GM18511 (cell line): Measurements from ENCODE around the gene C6orf120.
A peak's percentile ranks its signal among the peaks of the same experiment; 100 is the strongest.

Experiments
- ATAC-seq: cut with Tn5 transposase; IDR thresholded peaks from one replicate; pipeline ENCODE4 v1.9.1; 2021; ENCODE audit warnings: mild to moderate bottlenecking, moderate library complexity; ENCODE audit not compliant: unreplicated experiment

The C6orf120 gene

DNA sequence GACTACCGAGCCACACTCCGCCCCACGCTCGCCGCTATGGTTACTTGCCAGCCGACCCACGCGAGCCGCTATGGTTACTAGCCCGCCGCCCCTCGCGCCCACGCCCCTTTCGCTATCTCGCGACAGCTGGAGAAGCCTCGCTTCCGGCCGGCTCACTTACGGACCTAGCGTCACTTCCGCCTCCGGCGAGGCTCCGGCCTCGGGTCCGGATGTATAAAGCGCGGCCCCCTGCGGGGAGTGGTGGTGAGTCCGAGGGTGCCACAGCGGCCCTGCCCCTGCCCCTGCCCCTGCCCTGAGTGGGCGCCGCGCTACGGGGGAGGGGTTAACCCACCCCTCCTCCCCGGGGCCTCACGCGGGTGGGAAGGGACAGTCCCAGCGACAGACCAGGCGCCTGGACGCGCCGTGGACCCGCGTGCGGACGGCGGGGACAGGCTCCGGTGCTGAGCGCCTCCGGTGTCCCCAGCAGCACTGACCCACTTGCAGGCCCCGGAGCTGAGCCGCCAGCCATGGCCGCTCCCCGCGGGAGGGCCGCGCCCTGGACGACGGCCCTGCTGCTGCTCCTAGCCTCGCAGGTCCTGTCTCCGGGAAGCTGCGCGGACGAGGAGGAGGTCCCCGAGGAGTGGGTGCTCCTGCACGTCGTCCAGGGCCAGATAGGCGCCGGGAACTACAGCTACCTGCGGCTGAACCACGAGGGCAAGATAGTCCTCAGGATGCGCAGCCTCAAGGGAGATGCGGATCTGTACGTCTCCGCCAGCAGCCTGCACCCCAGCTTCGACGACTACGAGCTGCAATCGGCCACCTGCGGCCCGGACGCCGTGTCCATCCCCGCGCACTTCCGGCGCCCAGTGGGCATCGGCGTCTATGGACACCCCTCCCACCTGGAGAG, at the start of gene C6orf120, which contains the start of gene WDR27:
C6orf120 (plus strand) TSS at position 173 of the 886 bp plus-strand sequence; CDS start at position 507, 334 bp downstream.
WDR27 (minus strand) TSS at position 76 of the 886 bp plus-strand sequence. CDS start 13,024 bp downstream, outside the sequence.
- ATAC-seq = peak; percentile 94

DNA sequence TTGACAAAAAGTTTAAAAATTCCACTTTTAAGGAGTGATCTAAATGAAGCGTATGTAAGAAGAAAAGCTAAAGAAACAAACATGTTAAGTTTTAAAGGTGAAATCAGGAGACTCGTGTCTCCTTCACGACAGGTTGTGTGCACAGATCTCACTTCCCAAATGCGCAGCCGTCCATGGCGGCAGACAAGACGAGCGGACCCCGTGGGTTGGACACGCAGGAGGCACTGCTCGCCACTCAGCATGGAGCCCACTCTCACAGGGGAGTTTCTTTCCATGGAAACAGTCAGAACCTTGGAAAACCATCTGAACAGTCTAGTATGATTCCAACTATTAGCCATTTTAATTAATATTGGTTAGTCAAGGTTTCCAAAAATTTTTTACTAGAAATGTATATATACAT, 49.0 kb upstream of the C6orf120 start:
- no peak for ATAC-seq

DNA sequence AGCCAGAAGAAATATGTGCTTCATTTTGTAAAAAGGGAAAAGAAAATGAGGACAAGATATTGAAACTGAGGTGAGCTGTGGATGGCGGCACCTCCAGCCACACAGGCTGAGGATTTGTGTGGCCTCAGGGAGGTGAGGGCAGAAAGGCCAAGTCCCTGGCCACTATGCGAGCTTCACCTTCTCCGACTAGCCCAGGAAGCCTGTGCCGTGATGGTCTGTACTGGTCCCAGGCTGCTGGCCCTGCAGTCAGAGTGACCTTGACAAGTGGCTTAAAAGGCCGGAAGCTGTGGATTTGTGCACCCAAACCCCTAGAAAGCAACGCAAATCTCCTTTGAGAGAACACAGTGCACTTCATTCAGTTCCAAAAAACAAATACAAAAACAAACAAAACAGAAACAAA, 48.2 kb upstream of the C6orf120 start:
- ATAC-seq = no peak

DNA sequence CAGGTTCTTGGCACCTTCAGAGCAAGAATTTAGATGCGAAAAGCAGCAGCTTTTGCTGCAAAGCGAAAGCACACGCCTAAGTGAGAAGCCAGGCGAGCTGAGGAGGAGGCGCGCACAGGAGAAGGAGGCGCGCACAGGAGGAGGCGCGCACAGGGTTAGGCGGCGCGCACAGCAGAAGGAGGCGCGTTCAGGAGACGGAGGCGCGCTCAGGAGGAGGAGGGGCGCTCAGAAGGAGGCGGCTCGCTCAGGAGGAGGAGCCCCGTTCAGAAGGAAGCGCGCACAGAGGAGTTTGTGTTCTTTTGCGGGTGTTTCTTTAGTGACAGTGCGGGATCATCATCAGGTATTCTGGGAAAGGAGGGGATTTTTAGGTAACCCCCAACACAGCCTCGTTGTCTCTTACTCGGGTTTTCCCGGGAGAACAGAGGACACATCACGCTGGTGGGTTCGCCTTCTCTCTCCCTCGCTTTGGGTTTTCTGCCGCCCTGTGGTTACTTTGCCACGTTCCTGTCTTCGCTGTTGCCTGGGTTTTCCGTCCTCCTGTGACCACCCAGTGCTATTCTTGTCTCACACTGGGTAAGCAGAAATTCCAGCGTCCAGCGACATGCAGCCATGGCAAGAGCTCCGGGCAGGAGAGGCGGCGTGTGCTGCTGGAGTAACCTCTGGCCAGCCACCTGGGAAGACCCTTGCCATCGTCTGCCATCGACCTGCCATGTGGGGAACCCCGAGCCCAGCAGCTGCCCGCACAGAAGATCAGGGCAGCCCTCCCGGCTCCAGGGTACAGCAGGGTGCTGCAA, 47.1 kb upstream of the C6orf120 start:
- peak; percentile 95 for ATAC-seq

DNA sequence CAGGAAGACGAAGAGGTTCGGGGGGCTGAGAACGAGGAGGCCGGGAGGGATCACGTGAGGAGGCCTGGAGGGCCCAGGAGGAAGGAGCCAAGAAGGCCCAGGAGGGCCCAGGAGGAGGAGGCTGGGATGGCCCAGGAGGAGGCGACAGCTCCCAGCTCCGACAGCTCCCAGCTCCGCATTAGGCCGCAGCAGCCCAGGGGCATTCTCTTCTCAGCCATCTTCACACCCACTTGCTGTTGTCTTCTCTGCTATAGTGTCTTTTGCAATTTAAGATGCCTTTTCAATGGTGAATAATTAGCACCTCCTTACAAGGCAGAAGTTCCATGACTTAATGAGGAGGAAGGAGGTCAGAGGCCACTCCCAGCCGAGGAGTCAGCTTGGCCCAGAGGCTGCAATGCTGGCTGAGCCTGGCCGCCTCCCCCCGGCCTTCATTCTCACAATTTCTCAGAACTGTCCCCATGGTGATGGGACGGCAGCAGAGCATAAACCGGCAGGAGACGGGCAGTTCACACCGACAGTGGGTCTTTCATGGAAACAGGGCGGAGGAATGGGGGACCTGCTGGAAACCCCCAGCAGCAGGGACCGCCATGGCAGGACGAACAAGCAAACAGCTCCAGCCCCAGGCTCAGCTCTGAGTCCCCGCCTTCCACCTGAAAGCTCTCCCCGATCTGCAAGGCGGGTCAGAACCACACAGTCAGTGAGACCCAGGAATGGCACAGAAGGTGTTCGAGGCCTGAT, 45.2 kb upstream of the C6orf120 start:
- no peak for ATAC-seq

DNA sequence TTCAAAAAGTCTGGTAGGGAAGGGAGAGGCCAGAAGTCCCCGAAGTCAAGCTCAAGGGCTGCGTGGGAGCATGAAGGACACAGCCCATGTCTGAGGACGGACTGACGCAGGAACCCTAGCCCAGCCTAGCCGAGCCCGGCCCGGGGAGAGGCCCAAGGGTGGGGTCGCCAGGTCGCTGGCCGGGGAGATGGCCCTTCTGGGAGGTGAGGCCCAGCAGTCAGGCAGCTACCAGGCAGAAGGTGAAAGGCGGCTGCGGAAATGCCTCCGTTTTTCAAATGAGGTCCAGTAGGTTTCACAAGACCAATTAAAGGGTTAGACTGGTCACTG, 44.7 kb upstream of the C6orf120 start:
- no peak for ATAC-seq

DNA sequence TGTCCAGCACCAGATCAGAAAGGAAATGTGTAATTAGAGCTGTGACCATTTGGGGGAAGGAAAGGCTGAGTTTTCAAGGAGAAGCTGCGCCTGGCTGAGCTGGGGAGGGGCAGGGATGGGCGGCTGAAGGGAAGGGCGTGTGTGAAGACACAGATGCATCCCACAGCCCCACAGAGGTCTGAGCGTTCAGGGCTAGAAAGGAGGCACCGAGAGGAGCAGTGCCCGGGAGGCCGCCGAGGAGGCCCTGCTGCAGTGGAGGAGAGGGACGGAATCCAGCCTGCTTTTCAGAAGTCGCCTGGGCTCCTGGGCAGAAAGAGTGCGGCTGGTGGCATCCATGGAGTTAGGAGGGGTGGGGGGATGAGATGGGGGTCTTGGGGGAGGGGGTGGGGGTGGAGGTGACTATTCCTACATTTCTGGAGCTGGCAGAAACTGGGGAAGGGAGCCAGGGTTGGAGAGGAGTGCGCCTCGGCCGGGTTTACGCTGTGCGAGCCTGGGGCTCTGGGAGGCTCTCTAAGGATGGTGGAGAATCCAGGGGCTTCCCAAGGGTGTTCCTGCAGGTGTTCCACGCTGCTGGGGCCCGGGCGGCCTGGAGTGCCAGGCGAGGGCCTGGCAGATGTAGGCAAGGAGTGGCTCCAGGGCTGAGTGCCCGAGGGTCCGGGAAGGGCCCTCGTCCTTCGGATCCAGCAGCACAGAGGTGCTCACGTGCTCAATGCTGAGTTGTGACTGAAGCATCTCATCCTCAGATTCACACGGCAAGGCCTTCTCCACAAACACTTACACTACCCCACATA, 41.9 kb upstream of the C6orf120 start:
- ATAC-seq = no peak

DNA sequence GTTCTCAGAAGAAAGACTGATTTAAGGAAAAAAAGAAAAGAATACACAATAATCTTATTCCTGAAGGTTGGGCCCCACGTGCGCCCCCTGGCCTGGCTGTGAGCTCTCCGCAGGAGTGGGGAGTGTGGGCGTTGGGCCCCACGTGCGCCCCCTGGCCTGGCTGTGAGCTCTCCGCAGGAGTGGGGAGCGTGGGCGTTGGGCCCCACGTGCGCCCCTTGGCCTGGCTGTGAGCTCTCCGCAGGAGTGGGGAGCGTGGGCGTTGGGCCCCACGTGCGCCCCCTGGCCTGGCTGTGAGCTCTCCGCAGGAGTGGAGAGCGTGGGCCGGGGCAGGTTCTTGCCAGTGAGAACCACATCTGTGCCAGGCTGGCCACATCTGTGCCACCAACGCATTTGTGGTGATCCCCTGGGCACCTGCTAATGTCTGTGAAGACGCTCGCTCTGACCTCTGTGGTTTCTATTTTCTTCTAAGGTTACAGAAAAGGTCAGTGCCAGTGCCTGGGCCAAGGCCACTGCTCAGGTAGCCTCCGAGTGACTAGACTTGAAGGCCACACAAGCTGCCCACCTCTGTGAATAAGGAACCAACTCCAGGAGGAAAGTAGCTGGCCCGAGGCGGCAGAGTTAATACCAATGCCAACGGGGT, 41.1 kb upstream of the C6orf120 start:
- ATAC-seq = no peak

DNA sequence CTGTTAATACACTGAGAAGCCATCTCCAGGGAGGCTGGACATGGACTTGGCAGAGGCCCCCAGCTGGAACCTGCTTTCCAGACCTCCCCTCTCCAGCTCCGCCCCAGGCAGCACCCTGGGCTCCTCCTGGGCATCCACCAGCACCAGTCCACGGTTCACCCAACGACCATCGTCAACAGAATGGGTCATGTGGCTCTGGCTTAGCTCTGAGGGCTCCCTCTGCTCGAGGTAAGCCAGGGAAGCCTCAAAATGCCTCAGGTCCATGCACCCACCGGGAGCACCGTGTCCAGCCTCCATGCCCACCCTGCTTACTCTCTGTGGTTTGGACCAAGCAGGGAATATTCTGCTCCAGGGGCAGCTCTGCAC, 40.6 kb upstream of the C6orf120 start:
- ATAC-seq = no peak

DNA sequence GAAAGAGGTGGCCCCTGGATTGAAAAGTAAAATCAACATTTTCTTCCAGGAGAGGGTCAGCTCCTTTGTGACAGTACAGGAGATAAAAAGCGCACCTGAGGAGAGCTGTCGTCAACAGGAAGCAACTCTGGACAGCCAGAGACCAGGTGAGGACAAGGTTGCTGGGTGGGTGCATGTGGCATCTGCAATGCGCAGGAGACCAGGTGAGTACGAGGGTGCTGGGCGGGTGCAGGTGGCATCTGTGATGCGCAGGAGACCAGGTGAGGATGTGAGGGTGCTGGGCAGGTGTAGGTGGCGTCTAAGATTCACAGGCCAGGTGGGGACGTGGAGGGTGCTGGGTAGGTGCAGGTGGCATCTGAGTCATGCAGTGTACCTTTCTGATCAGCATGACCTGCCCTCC, 38.5 kb upstream of the C6orf120 start:
- no peak for ATAC-seq

DNA sequence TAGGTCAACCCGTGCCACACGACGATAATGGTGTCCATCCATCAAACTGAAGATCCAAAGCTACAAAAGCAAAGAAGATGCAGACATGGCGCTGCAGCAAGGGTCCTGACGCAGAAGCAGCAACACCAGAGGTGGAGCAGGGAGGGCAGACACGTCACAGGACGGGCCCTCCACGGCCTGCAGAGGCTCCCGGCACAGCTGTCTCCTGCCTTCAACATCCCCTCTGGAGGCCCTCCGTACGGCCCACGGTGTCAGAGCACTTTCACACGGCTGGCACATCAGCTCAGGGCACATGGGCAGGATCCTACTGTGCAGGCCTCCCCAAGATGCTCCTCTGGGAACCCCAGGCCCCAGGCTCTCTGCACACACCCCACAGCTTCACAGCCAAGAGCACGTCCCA, 37.7 kb upstream of the C6orf120 start:
- ATAC-seq = no peak

DNA sequence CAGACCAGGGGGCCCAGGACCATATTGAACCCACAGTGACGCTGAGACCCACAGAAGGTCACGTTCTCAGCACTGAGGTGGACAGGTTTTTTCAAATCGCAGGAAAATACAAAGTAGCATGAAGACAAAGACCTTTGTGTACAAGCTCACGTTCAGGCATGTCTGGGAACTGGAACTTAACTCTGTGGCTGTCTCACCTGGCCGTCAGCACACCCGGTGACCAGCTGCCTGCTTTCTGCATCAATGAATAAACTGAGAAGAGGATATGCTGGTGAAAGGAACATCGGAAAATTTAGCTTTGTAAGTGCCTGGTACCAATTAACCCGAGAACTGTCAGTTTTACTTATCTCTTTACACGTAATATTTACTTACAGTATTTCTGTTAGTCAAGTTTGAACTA, 36.6 kb upstream of the C6orf120 start:
- ATAC-seq = no peak

DNA sequence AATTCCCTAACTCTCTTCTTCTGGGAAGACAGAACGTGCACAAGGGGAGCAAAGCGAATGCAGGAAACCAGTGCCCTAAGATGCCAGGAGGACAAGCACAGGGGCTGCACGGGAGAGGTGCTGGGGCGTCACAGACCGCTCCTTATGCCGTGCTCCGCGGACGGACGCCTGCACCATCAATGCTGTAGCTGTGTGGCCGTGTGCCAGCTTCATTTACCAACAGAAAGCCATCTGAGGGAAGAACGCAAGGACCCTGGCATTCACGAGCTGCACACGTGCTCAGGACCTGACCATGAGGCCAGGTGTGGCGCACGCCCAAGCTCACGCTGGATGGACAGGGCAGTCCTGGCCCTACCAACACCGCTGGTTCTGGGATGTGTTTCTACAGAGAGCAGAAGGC, 35.5 kb upstream of the C6orf120 start:
- ATAC-seq = no peak

DNA sequence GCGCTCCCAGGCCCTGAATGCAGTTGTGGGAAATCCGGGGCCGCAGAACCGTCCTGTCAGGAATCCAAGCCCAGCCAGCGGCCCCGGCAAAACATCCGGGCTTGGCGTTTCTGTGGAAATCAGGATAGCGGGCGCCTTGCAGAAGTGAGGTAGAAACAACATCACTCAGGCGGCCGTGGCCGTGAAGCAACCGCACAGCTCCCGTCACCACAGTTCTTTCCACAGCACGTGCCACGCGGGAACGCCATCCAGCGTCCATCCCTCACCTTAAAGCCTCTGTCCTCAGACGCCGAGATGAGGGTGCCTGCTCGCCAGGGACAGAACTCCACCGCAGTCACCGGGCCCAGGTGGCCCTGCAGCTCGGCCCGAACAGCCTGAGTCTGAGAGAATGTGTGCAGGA, 34.2 kb upstream of the C6orf120 start:
- no peak for ATAC-seq

DNA sequence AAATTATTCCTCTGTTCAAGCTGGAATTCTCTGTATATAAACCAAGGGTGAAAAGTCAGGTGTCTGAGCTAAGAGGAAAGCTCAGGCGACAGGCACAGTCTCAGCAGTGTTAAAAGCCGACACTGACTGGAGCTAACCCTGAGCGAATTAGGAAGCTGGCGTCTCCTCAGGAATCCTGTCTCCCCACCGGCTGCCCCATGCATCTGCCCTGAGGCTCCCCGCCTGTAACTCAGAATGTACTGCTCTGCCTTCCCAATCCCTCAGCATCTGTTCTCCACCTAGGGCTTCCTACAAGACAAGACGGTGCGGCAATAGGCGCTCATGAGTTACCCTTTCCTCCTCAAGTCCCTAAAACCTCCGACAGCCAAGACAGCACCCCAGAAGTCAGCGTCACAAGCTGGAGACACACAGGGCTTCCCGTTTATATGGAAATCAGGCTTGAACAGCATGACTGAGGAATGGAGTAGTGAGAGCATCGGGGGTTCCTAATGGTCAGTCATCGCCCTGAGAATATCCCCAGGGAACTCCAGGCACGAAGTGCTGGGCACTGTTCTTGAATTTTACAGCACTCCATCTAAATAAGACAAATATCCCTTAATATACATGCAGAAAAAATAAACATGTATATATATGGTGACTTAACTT, 33.6 kb upstream of the C6orf120 start:
- ATAC-seq = no peak

DNA sequence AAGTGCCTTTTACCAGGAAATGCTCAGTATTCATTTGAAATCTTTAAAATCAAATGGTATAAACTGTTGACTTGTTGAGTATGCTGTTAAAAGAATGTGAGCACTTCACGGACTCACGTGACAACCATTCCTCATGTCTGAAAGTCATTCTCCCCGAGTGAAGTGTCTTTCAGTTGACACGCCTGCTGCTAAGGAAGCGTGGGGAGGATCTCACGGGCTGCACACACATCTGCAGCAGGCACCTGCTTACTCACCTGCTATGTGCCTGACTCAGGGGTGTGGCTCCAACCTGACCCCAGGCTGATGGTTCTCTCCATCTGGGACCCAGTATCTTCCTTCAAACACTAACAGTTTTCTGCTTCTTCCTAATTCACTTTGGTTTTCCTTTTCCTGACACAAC, 32.8 kb upstream of the C6orf120 start:
- no peak for ATAC-seq

DNA sequence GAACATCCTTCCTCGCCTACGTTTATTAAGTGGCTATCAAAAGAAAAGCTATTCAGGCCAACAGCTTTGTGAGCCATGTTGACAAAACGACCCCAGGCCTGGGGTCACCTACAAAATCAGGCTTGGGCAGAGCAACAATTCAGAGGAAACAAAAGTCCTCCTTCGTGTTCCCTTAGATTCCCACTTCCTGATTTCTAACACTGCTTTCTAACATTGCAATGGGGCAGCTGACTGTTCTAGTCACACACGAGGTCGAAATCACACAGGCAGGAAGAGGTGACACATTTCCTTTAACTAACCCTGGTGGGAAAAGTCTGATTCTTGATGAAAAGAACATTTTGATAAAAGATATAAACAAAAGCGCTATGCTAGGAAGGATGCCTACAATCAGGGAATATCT, 32.0 kb upstream of the C6orf120 start:
- no peak for ATAC-seq

DNA sequence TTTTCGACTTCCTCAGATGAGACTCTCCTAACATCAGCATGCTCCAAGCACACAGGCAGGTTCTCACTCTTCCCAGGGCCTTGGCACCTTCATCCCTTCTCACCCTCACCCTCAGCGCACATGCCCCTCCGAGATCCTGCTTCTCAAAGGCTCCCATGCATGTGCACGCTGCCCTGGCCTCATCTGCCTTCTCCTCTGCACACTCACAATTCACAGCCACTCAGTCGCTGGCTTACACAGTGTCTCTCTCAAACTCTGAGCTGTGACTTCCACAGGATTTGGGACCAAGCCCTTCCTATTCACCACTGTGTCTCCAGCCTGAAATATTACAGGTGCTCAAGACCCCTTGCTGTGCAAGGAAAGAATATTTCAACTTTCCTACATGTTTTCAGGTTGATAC, 30.4 kb upstream of the C6orf120 start:
- no peak for ATAC-seq

DNA sequence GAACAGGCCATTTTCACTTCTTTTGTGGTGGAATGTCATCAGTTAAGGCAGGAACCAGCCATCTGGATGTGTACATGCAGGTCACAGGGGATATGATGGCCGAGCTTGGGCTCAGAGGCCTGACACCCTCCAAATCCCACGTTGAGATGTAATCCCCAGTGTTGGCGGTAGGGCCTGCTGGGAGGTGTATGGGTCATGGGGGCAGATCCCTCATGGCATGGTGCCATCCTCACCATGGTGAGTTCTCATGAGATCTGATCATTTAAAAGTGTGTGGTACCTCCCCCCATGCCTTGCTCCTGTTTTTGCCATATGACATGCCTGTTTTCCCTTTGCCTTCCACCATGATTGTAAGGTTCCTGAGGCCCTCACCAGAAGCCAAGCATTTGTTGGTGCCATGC, 26.9 kb upstream of the C6orf120 start:
- ATAC-seq = no peak

DNA sequence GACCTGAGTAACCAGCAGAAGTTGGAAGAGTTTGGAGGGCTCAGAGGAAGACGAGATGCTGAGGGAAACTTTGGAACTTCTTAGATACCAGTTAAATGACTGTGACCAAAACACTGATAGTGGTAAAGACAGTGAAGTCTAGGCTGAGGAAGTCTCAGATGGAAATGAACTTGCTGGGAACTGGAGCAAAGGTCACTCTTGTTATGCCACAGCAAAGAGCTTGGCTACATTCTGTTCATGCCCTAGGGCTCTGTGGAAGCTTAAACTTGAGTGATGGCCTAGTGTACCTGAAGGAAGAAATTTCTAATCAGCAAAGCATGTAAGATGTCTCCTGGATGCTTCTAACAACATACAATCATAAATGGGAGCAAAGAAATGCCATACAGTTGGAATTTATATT, 24.8 kb upstream of the C6orf120 start:
- no peak for ATAC-seq
